ENCODE measurements around the gene PRKAG2. TPM values are rescaled to one million over a fixed set of nuclear protein-coding genes. Genes with fewer than 3 reads are reported as not detected.
A peak's percentile ranks its signal among the peaks of the same experiment; 100 is the strongest.

Gene PRKAG2
- total and polyA plus RNA-seq, 2 experiments from 2014 or later, result 9.1 to 14.9 TPM

GRCh38 chr7:151509670-151510333 lies 367.1 kb downstream of the PRKAG2 start:
- DNase-seq (ENCODE audit: low spot score) (no peak), ATAC-seq (no peak)
- no peak overlapping the region for H2AFZ ChIP-seq
- H3K79me2 ChIP-seq (replicated peaks; ENCODE audit: insufficient read depth), result peaks cover 100% of the 10 kb centered on the region
- peaks cover 74% of the 10 kb centered on the region for H3K4me1 Mint-ChIP-seq
- peaks cover 90% of the 10 kb centered on the region for H3K4me1 ChIP-seq (ENCODE audit: insufficient read depth)
- no peaks in the 10 kb centered on the region for H3K27me3 ChIP-seq (ENCODE audit: insufficient read depth)
- H3K4me3 Mint-ChIP-seq, result no peak overlapping the region; the same call in 2 of the 3 replicates
- peak overlapping the region; percentile 20; the same call in 1 of the 2 replicates for H3K27ac ChIP-seq (ENCODE audit: low read depth)
- no peaks in the 10 kb centered on the region for H3K9me2 ChIP-seq (ENCODE audit: insufficient read depth)
- no peaks in the 10 kb centered on the region for H3K36me3 Mint-ChIP-seq (ENCODE audit: low read depth)
- H3K4me2 ChIP-seq, result peak overlapping the region; percentile 23; the same call in 1 of the 2 replicates
- H3K4me3 ChIP-seq, result no peak overlapping the region
- H3K27ac Mint-ChIP-seq, result peak overlapping the region; percentile 6; the same call in 1 of the 2 replicates
- TF ChIP-seq STAT1 (IDR thresholded peaks at IDR 0.05; ENCODE audit: unreplicated experiment) (no peak), EZH2 (IDR thresholded peaks at IDR 0.05; ENCODE audit: low read depth, unreplicated experiment) (no peak), CREB1 (CRISPR knock-in tag; IDR thresholded peaks at IDR 0.05; ENCODE audit: low read depth) (no peak), NANOG (IDR thresholded peaks at IDR 0.05; ENCODE audit: borderline replicate concordance) (no peak)
- TF ChIP-seq, protein P1, sequence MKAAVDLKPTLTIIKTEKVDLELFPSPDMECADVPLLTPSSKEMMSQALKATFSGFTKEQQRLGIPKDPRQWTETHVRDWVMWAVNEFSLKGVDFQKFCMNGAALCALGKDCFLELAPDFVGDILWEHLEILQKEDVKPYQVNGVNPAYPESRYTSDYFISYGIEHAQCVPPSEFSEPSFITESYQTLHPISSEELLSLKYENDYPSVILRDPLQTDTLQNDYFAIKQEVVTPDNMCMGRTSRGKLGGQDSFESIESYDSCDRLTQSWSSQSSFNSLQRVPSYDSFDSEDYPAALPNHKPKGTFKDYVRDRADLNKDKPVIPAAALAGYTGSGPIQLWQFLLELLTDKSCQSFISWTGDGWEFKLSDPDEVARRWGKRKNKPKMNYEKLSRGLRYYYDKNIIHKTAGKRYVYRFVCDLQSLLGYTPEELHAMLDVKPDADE (IDR thresholded peaks at IDR 0.05), result no peak
- TF ChIP-seq, protein P2, sequence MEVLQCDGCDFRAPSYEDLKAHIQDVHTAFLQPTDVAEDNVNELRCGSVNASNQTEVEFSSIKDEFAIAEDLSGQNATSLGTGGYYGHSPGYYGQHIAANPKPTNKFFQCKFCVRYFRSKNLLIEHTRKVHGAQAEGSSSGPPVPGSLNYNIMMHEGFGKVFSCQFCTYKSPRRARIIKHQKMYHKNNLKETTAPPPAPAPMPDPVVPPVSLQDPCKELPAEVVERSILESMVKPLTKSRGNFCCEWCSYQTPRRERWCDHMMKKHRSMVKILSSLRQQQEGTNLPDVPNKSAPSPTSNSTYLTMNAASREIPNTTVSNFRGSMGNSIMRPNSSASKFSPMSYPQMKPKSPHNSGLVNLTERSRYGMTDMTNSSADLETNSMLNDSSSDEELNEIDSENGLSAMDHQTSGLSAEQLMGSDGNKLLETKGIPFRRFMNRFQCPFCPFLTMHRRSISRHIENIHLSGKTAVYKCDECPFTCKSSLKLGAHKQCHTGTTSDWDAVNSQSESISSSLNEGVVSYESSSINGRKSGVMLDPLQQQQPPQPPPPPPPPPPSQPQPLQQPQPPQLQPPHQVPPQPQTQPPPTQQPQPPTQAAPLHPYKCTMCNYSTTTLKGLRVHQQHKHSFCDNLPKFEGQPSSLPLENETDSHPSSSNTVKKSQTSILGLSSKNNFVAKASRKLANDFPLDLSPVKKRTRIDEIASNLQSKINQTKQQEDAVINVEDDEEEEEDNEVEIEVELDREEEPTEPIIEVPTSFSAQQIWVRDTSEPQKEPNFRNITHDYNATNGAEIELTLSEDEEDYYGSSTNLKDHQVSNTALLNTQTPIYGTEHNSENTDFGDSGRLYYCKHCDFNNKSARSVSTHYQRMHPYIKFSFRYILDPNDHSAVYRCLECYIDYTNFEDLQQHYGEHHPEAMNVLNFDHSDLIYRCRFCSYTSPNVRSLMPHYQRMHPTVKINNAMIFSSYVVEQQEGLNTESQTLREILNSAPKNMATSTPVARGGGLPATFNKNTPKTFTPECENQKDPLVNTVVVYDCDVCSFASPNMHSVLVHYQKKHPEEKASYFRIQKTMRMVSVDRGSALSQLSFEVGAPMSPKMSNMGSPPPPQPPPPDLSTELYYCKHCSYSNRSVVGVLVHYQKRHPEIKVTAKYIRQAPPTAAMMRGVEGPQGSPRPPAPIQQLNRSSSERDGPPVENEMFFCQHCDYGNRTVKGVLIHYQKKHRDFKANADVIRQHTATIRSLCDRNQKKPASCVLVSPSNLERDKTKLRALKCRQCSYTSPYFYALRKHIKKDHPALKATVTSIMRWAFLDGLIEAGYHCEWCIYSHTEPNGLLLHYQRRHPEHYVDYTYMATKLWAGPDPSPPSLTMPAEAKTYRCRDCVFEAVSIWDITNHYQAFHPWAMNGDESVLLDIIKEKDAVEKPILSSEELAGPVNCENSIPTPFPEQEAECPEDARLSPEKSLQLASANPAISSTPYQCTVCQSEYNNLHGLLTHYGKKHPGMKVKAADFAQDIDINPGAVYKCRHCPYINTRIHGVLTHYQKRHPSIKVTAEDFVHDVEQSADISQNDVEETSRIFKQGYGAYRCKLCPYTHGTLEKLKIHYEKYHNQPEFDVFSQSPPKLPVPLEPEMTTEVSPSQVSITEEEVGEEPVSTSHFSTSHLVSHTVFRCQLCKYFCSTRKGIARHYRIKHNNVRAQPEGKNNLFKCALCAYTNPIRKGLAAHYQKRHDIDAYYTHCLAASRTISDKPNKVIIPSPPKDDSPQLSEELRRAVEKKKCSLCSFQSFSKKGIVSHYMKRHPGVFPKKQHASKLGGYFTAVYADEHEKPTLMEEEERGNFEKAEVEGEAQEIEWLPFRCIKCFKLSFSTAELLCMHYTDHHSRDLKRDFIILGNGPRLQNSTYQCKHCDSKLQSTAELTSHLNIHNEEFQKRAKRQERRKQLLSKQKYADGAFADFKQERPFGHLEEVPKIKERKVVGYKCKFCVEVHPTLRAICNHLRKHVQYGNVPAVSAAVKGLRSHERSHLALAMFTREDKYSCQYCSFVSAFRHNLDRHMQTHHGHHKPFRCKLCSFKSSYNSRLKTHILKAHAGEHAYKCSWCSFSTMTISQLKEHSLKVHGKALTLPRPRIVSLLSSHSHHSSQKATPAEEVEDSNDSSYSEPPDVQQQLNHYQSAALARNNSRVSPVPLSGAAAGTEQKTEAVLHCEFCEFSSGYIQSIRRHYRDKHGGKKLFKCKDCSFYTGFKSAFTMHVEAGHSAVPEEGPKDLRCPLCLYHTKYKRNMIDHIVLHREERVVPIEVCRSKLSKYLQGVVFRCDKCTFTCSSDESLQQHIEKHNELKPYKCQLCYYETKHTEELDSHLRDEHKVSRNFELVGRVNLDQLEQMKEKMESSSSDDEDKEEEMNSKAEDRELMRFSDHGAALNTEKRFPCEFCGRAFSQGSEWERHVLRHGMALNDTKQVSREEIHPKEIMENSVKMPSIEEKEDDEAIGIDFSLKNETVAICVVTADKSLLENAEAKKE (CRISPR knock-in tag; IDR thresholded peaks at IDR 0.05), result no peak
- H4K20me1 ChIP-seq (replicated peaks; ENCODE audit: insufficient read depth), result peaks cover 96% of the 10 kb centered on the region
- no peaks in the 10 kb centered on the region for H3K36me3 ChIP-seq (ENCODE audit: insufficient read depth)
- H3K9me3 Mint-ChIP-seq, result no peaks in the 10 kb centered on the region
- no peaks in the 10 kb centered on the region for H3F3A ChIP-seq (replicated peaks; ENCODE audit: low read depth)
- H3K27me3 Mint-ChIP-seq (ENCODE audit: insufficient read depth, low read depth, poor library complexity), result peaks cover 4% of the 10 kb centered on the region
